Mesothelial cell of epicardium (in vitro differentiated cells): ENCODE measurements around the gene SYTL5. TPM values are rescaled to one million over a fixed set of nuclear protein-coding genes. Genes with fewer than 3 reads are reported as not detected.

Experiments used
- DNase-seq, 2 experiments: peaks; one replicate each; pipeline ENCODE4 v3.0.0; 2021; ENCODE audit warnings: low spot score in 2 of 2; ENCODE audit not compliant: unreplicated experiment in 2 of 2
- H3K27ac Mint-ChIP-seq: 2 replicates; pipeline ENCODE4 v1.8.0; 2021; ENCODE audit warnings: mixed read lengths
- H3K27me3 Mint-ChIP-seq: 2 replicates; pipeline ENCODE4 v1.8.0; 2021; ENCODE audit warnings: low read depth, mixed read lengths
- H3K36me3 Mint-ChIP-seq: 2 replicates; pipeline ENCODE4 v1.8.0; 2021; ENCODE audit warnings: mixed read lengths
- H3K4me1 Mint-ChIP-seq: 2 replicates; pipeline ENCODE4 v1.8.0; 2021; ENCODE audit warnings: mixed read lengths
- H3K4me3 Mint-ChIP-seq: 2 replicates; pipeline ENCODE4 v1.8.0; 2021; ENCODE audit warnings: mild to moderate bottlenecking, moderate library complexity, mixed read lengths
- H3K9me3 Mint-ChIP-seq: 2 replicates; pipeline ENCODE4 v1.8.0; 2021; ENCODE audit warnings: mixed read lengths
- CTCF ChIP-seq: fragments of 200-600 bp; sonication (generic); IDR thresholded peaks from one replicate; pipeline ENCODE4 v1.5.0; 2021; ENCODE audit warnings: antibody characterized with exemption; ENCODE audit not compliant: unreplicated experiment
- total RNA-seq: library from RNA; stranded (reverse); gene quantifications from 3 replicates; pipeline ENCODE4 v1.2.1, GENCODE V29; 2021

The SYTL5 gene
- total RNA-seq, 1 donor from 2014 or later = 2.2 TPM

GRCh38 chrX:38138900-38139299 lies 132.5 kb downstream of the SYTL5 start:
- TF ChIP-seq CTCF = no peak
- no peak for DNase-seq
- Mint-ChIP-seq H3K4me3 (no peak overlapping the region), H3K27me3 (no peaks in the 10 kb centered on the region), H3K27ac (no peak overlapping the region), H3K36me3 (no peaks in the 10 kb centered on the region), H3K4me1 (peaks cover 6% of the 10 kb centered on the region), H3K9me3 (peaks cover 22% of the 10 kb centered on the region)

GRCh38 chrX:38142610-38143009 lies 136.3 kb downstream of the SYTL5 start:
- Mint-ChIP-seq H3K36me3 (no peaks in the 10 kb centered on the region), H3K27me3 (no peaks in the 10 kb centered on the region)

GRCh38 chrX:38149016-38149415 lies 142.7 kb downstream of the SYTL5 start:
- no peaks in the 10 kb centered on the region for H3K4me1 Mint-ChIP-seq
- no peaks in the 10 kb centered on the region for H3K36me3 Mint-ChIP-seq
- H3K9me3 Mint-ChIP-seq = peaks cover 33% of the 10 kb centered on the region
- no peak overlapping the region for H3K4me3 Mint-ChIP-seq
- no peak overlapping the region for H3K27ac Mint-ChIP-seq
- DNase-seq = no peak
- no peak for TF ChIP-seq CTCF
- H3K27me3 Mint-ChIP-seq = no peaks in the 10 kb centered on the region

More at GRCh38 chrX:38142610-38143009, 136.3 kb downstream of the SYTL5 start:
- peaks cover 25% of the 10 kb centered on the region for H3K9me3 Mint-ChIP-seq
- H3K4me1 Mint-ChIP-seq = peaks cover 6% of the 10 kb centered on the region
- peak overlapping the region; percentile 35 for H3K27ac Mint-ChIP-seq
- no peak overlapping the region for H3K4me3 Mint-ChIP-seq
- no peak for DNase-seq
- no peak for TF ChIP-seq CTCF

- no peak for DNase-seq
- no peak for TF ChIP-seq CTCF
- no peaks in the 10 kb centered on the region for H3K27me3 Mint-ChIP-seq
- no peak overlapping the region for H3K4me3 Mint-ChIP-seq
- H3K36me3 Mint-ChIP-seq = no peaks in the 10 kb centered on the region
- peaks cover 28% of the 10 kb centered on the region for H3K9me3 Mint-ChIP-seq
- H3K4me1 Mint-ChIP-seq = no peaks in the 10 kb centered on the region
- no peak overlapping the region for H3K27ac Mint-ChIP-seq
Measured at GRCh38 chrX:38150993-38151392, 144.6 kb downstream of the SYTL5 start.

GRCh38 chrX:38151441-38151840 lies 145.1 kb downstream of the SYTL5 start:
- Mint-ChIP-seq H3K36me3 (no peaks in the 10 kb centered on the region), H3K27me3 (no peaks in the 10 kb centered on the region), H3K4me3 (no peak overlapping the region), H3K27ac (no peak overlapping the region), H3K4me1 (no peaks in the 10 kb centered on the region), H3K9me3 (peaks cover 27% of the 10 kb centered on the region)
- DNase-seq = no peak
- no peak for TF ChIP-seq CTCF

- Mint-ChIP-seq H3K9me3 (peaks cover 32% of the 10 kb centered on the region), H3K27ac (no peak overlapping the region), H3K4me3 (no peak overlapping the region), H3K27me3 (no peaks in the 10 kb centered on the region), H3K36me3 (no peaks in the 10 kb centered on the region), H3K4me1 (no peaks in the 10 kb centered on the region)
- no peak for TF ChIP-seq CTCF
- no peak for DNase-seq
Measured at GRCh38 chrX:38154340-38154739, 148.0 kb downstream of the SYTL5 start.
